PFSK-1 (cell line): ENCODE results near the gene TMEM132E.

Experiments
- FOXP2 ChIP-seq: optimal IDR thresholded peaks from 2 replicates; pipeline ENCODE3; 2011; ENCODE audit warnings: borderline replicate concordance, control low read depth, inconsistent platforms; ENCODE audit not compliant: insufficient read depth; ENCODE audit errors: extremely low read length, extremely low read depth
- POLR2AphosphoS5 ChIP-seq: IDR thresholded peaks from 2 replicates; pipeline ENCODE4 v1.6.1; 2012; ENCODE audit warnings: low read depth, mild to moderate bottlenecking, control low read depth, low read length, moderate library complexity
- SIN3A ChIP-seq: IDR thresholded peaks from 2 replicates; pipeline ENCODE4 v1.6.1; 2012; ENCODE audit warnings: mild to moderate bottlenecking, low read length, moderate library complexity, borderline replicate concordance; ENCODE audit not compliant: insufficient read depth
- TAF1 ChIP-seq: IDR thresholded peaks from 2 replicates; pipeline ENCODE4 v1.6.1; 2012; ENCODE audit warnings: low read length, control low read depth, borderline replicate concordance; ENCODE audit not compliant: insufficient read depth
- TF ChIP-seq, protein P1 (sequence below), 2 experiments: IDR thresholded peaks; 2 replicates each; pipeline versions ENCODE4 v1.6.1 to v1.8.0; 2011 to 2012; ENCODE audit warnings: low read depth in 2 of 2, low read length in 2 of 2, control low read depth in 1 of 2, inconsistent platforms in 1 of 2, mild to moderate bottlenecking in 1 of 2, moderate library complexity in 1 of 2; ENCODE audit not compliant: insufficient read depth in 1 of 2

Gene TMEM132E

GRCh38 chr17:34565713-34566112 lies 13.7 kb upstream of the TMEM132E start:
- TF ChIP-seq, protein P1, sequence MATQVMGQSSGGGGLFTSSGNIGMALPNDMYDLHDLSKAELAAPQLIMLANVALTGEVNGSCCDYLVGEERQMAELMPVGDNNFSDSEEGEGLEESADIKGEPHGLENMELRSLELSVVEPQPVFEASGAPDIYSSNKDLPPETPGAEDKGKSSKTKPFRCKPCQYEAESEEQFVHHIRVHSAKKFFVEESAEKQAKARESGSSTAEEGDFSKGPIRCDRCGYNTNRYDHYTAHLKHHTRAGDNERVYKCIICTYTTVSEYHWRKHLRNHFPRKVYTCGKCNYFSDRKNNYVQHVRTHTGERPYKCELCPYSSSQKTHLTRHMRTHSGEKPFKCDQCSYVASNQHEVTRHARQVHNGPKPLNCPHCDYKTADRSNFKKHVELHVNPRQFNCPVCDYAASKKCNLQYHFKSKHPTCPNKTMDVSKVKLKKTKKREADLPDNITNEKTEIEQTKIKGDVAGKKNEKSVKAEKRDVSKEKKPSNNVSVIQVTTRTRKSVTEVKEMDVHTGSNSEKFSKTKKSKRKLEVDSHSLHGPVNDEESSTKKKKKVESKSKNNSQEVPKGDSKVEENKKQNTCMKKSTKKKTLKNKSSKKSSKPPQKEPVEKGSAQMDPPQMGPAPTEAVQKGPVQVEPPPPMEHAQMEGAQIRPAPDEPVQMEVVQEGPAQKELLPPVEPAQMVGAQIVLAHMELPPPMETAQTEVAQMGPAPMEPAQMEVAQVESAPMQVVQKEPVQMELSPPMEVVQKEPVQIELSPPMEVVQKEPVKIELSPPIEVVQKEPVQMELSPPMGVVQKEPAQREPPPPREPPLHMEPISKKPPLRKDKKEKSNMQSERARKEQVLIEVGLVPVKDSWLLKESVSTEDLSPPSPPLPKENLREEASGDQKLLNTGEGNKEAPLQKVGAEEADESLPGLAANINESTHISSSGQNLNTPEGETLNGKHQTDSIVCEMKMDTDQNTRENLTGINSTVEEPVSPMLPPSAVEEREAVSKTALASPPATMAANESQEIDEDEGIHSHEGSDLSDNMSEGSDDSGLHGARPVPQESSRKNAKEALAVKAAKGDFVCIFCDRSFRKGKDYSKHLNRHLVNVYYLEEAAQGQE (IDR thresholded peaks at IDR 0.05; ENCODE audit: insufficient read depth in 1 of 2, low read depth in 2 of 2, low read length in 2 of 2) = no peak

GRCh38 chr17:34566201-34566600 lies 13.2 kb upstream of the TMEM132E start:
- TF ChIP-seq TAF1 (no peak), FOXP2 (no peak), POLR2AphosphoS5 (no peak), SIN3A (no peak)
- TF ChIP-seq, protein P1 (IDR thresholded peaks at IDR 0.05; ENCODE audit: insufficient read depth in 1 of 2, low read depth in 2 of 2, low read length in 2 of 2) = no peak

DNA sequence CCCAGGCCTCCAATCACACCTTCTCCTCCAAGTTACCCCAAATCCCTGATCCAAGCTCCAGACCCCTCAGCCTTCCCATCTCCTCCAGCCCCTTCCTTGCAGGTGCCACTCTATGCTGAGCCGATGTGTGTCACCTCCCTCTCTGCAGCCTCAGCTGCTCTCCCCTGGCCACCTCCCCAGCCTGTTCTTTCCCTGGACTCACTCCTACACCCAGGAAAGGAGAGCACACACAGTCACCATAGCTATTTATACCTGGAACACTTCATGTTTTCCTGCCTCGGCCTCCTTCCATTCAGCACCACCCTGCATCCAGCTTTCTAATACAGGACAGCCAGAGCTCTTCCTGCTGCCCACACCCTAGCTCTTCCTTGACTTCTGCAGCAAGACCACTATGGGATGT lies 12.5 kb upstream of the TMEM132E start:
- TF ChIP-seq FOXP2 (no peak), SIN3A (no peak), TAF1 (no peak), POLR2AphosphoS5 (no peak)
- TF ChIP-seq, protein P1 (IDR thresholded peaks at IDR 0.05; ENCODE audit: insufficient read depth in 1 of 2, low read depth in 2 of 2, low read length in 2 of 2) = no peak

DNA sequence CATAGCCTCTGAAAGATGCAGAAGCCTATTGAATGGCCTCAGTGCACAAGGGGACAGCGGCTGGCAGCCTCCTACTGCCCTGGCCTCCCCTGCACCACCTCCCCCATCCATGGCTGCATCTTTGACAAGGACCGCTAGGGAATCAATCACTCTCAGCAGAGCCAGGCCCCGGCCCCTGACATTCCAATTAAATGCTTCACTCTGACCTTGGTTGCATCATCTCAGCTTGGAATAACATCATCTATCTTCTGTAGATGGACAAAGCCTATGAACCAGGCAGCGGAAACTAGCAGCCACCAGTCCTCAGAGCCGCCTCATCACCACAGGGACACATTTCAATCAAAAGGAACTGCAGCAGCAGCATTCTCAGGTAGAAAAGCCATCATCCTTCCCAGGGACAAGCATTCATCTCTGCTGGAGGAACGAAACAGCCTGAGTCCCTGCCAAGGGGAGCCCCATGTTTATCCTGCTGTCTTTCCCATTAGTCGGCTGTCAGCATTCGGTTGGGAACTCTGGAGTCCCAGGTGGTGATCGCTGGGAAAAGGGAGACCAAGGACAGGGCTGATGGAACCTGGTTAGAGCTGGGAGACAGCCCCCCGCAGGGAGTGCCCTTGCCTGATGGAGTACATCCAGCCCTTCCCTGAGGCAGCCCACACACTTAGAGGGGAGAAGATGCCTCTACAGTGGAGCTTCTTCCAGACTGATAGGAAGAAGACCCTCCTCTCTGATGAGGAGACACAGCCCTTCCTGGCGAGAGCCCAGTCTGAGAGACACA lies 11.5 kb upstream of the TMEM132E start:
- TF ChIP-seq FOXP2 (no peak), POLR2AphosphoS5 (no peak), TAF1 (no peak), SIN3A (no peak)
- TF ChIP-seq, protein P1 (IDR thresholded peaks at IDR 0.05; ENCODE audit: insufficient read depth in 1 of 2, low read depth in 2 of 2, low read length in 2 of 2) = no peak

- TF ChIP-seq, protein P1 (IDR thresholded peaks at IDR 0.05; ENCODE audit: insufficient read depth in 1 of 2, low read depth in 2 of 2, low read length in 2 of 2) = no peak
- TF ChIP-seq SIN3A (no peak), POLR2AphosphoS5 (no peak), FOXP2 (no peak), TAF1 (no peak)
Observed at GRCh38 chr17:34568953-34569352, 10.4 kb upstream of the TMEM132E start.
